Endothelial cell of umbilical vein (primary cell): ENCODE measurements around the gene SLC2A6. TPM values are rescaled to one million over a fixed set of nuclear protein-coding genes. Genes with fewer than 3 reads are reported as not detected.

ENCODE experiments used
- BruUV-seq: library from RNA; stranded (reverse); fragments of 400-500 nt; replicated peaks from 2 replicates; lab custom pipeline; 2021; lab: Mats Ljungman, UMichigan
- CTCF ChIA-PET: fragments of 300-600, 350-600 bp; sonication (Branson Sonifier 250); formaldehyde crosslinking; loops from one replicate; lab custom pipeline; 2021; ENCODE audit warnings: antibody characterized with exemption, inconsistent platforms; lab: Charles Lee
- POLR2A ChIA-PET: fragments of 300-600, 350-600 bp; sonication (Branson Sonifier 250); formaldehyde crosslinking; loops from one replicate; lab custom pipeline; 2021; ENCODE audit warnings: antibody characterized with exemption, inconsistent platforms; lab: Charles Lee
- DNase-seq: peaks from one replicate; pipeline ENCODE4 v3.0.0-alpha.2; 2011; ENCODE audit warnings: low read depth, low spot score
- FAIRE-seq: peaks from 2 replicates; lab custom pipeline; 2011; peaks lifted over from hg19 to GRCh38; lab: Jason Lieb, UNC
- H2AFZ ChIP-seq: 2 replicates; pipeline ENCODE4 v1.6.0; 2012; ENCODE audit warnings: low read depth, low read length, control low read depth, inconsistent platforms
- H3K27ac ChIP-seq: 2 replicates; pipeline ENCODE4 v1.5.1; 2011; ENCODE audit warnings: low read depth, mild to moderate bottlenecking, control low read depth, low read length, moderate library complexity; ENCODE audit not compliant: insufficient read depth
- H3K27me3 ChIP-seq, 2 experiments: 2 replicates each; pipeline versions ENCODE4 v1.6.0 to v1.6.1; 2011; ENCODE audit warnings: low read length in 2 of 2, mixed read lengths in 1 of 2; ENCODE audit not compliant: control insufficient read depth in 2 of 2, insufficient read depth in 2 of 2
- H3K36me3 ChIP-seq, 2 experiments: 2 replicates in 1 of 2; 3 replicates in 1 of 2; pipeline ENCODE4 v1.5.1; 2011; ENCODE audit warnings: low read length in 2 of 2, mild to moderate bottlenecking in 1 of 2, moderate library complexity in 1 of 2; ENCODE audit not compliant: control insufficient read depth in 2 of 2, insufficient read depth in 2 of 2; ENCODE audit errors: extremely low read depth in 1 of 2
- H3K4me1 ChIP-seq: 3 replicates; pipeline ENCODE4 v1.5.1; 2011; ENCODE audit warnings: mild to moderate bottlenecking, low read length; ENCODE audit not compliant: control insufficient read depth, insufficient read depth; ENCODE audit errors: extremely low read depth
- H3K4me2 ChIP-seq: 2 replicates; pipeline ENCODE4 v1.6.1; 2011; ENCODE audit warnings: low read length, control low read depth, mixed read lengths; ENCODE audit not compliant: insufficient read depth
- H3K4me3 ChIP-seq, 3 experiments: fragments of 200-600 bp in 1 of 3; sonication (generic), shearing (Covaris generic) in 1 of 3; replicated peaks in 1 of 3; 2 replicates each; pipeline ENCODE4 v1.5.1; 2011 to 2016; ENCODE audit warnings: control low read depth in 3 of 3, low read length in 3 of 3, mild to moderate bottlenecking in 2 of 3, inconsistent platforms in 1 of 3, low read depth in 1 of 3, moderate library complexity in 1 of 3; ENCODE audit not compliant: insufficient read depth in 1 of 3
- H3K79me2 ChIP-seq: 2 replicates; pipeline ENCODE4 v1.6.0; 2012; ENCODE audit warnings: low read length, inconsistent platforms; ENCODE audit not compliant: control insufficient read depth, insufficient read depth
- H3K9ac ChIP-seq: replicated peaks from 2 replicates; pipeline ENCODE3; 2011; ENCODE audit warnings: low read length, control low read depth; ENCODE audit not compliant: insufficient read depth; ENCODE audit errors: extremely low read depth
- H3K9me1 ChIP-seq: replicated peaks from 3 replicates; pipeline ENCODE4 v1.6.0; 2011; ENCODE audit warnings: mild to moderate bottlenecking, low read length; ENCODE audit not compliant: control insufficient read depth, insufficient read depth; ENCODE audit errors: extremely low read depth
- H3K9me3 ChIP-seq: replicated peaks from 2 replicates; pipeline ENCODE4 v1.5.1; 2012; ENCODE audit warnings: low read length, inconsistent platforms; ENCODE audit not compliant: control insufficient read depth, insufficient read depth
- H4K20me1 ChIP-seq: replicated peaks from 2 replicates; pipeline ENCODE3; 2011; ENCODE audit warnings: mild to moderate bottlenecking, low read length; ENCODE audit not compliant: control insufficient read depth, insufficient read depth; ENCODE audit errors: extremely low read depth
- CTCF ChIP-seq, 2 donors: IDR thresholded peaks; 1 replicate in 1 of 2; 2 replicates in 1 of 2; pipeline ENCODE4 v1.5.1; 2011; ENCODE audit warnings: low read length in 2 of 2, mild to moderate bottlenecking in 2 of 2, moderate library complexity in 2 of 2, control low read depth in 1 of 2, inconsistent platforms in 1 of 2, low read depth in 1 of 2; ENCODE audit not compliant: insufficient read depth in 1 of 2; ENCODE audit errors: extremely low read depth in 1 of 2
- EZH2 ChIP-seq: IDR thresholded peaks from 2 replicates; pipeline ENCODE4 v1.6.1; 2012; ENCODE audit warnings: borderline replicate concordance, low read depth, mild to moderate bottlenecking, moderate library complexity, low read length, inconsistent platforms; ENCODE audit not compliant: severe bottlenecking
- FOS ChIP-seq: IDR thresholded peaks from 2 replicates; pipeline ENCODE4 v1.6.1; 2011; ENCODE audit warnings: mild to moderate bottlenecking, low read length, moderate library complexity, borderline replicate concordance; ENCODE audit not compliant: insufficient read depth
- GATA2 ChIP-seq: IDR thresholded peaks from 2 replicates; pipeline ENCODE4 v1.7.0; 2011; ENCODE audit warnings: low read depth, mild to moderate bottlenecking, moderate library complexity, mixed read lengths, low read length; ENCODE audit not compliant: insufficient read length, insufficient read depth
- JUN ChIP-seq: IDR thresholded peaks from 2 replicates; pipeline ENCODE4 v1.6.1; 2011; ENCODE audit warnings: borderline replicate concordance, low read depth; ENCODE audit not compliant: insufficient read length, insufficient read depth
- MAX ChIP-seq: IDR thresholded peaks from 2 replicates; pipeline ENCODE4 v1.6.1; 2011; ENCODE audit not compliant: insufficient read depth, insufficient read length
- MYC ChIP-seq: IDR thresholded peaks from one replicate; pipeline ENCODE4 v1.6.1; 2011; ENCODE audit warnings: mild to moderate bottlenecking, low read depth, low read length
- POLR2A ChIP-seq: IDR thresholded peaks from 2 replicates; pipeline ENCODE4 v1.6.1; 2012; ENCODE audit warnings: low read depth, mild to moderate bottlenecking, control low read depth, low read length
- POLR2AphosphoS5 ChIP-seq: IDR thresholded peaks from 2 replicates; pipeline ENCODE4 v1.6.1; 2012; ENCODE audit warnings: low read depth, mild to moderate bottlenecking, control low read depth, low read length, moderate library complexity; ENCODE audit not compliant: insufficient read depth
- dilution Hi-C: fragments of 300-500 bp; cut with MboI; formaldehyde crosslinking; loops from one replicate; pipeline ENCODE4 v1.15.0; 2019; ENCODE audit warnings: low sequenced_read_pairs; ENCODE audit not compliant: extremely low pct_ligation_motif_present
- intact Hi-C: fragments of 100-400 bp; cut with micrococcal nuclease; formaldehyde crosslinking; loops from one replicate; pipeline ENCODE4 v1.10.0; 2022
- polyA plus RNA-seq, 4 experiments: library from polyadenylated mRNA; depleted of rRNA in 3 of 4; stranded (reverse) in 3 of 4; unstranded in 1 of 4; fragments of >200 nt; gene quantifications; 2 replicates each; pipeline versions ENCODE4 v1.2.1 to v1.2.3, GENCODE V29; 2011 to 2012; ENCODE audit warnings: missing spikeins in 1 of 4
- total RNA-seq: library from RNA; stranded (reverse); gene quantifications from 2 replicates; pipeline ENCODE4 v1.2.3, GENCODE V29; 2021

SLC2A6 gene
- total and polyA plus RNA-seq, 2 donors (not counting 3 experiments of a cell fraction or from before 2014, with no cell fraction given): 35.7 to 39.6 TPM

- dilution Hi-C loops: no loop called here
- FAIRE-seq (no peak), DNase-seq (no peak)
- Histone ChIP-seq H3K4me1 (no peaks in the 10 kb centered on the region), H3K9me1 (no peaks in the 10 kb centered on the region), H3K4me3 (no peak overlapping the region), H3K79me2 (no peaks in the 10 kb centered on the region), H3K9me3 (no peaks in the 10 kb centered on the region), H3K27ac (no peak overlapping the region), H4K20me1 (no peaks in the 10 kb centered on the region), H3K27me3 (no peaks in the 10 kb centered on the region), H3K4me2 (no peak overlapping the region), H3K36me3 (no peaks in the 10 kb centered on the region), H3K9ac (no peak overlapping the region), H2AFZ (no peak overlapping the region)
- intact Hi-C loops: no loop called here
- CTCF ChIA-PET: no interaction called here
- TF ChIP-seq POLR2A (no peak), MAX (no peak), JUN (no peak), EZH2 (no peak), POLR2AphosphoS5 (no peak), GATA2 (no peak), FOS (no peak), CTCF (IDR thresholded peaks at IDR 0.05; ENCODE audit: extremely low read depth in 1 of 2, insufficient read depth in 1 of 2, low read depth in 1 of 2, low read length in 2 of 2) (no peak), MYC (no peak)
- POLR2A ChIA-PET: no interaction called here
- BruUV-seq: no TSS peak
These were observed 14.5 kb upstream of the SLC2A6 start for GRCh38 chr9:133493428-133493827.
